Thyroid gland (tissue), 4 donors: ENCODE measurements around the gene PPM1E. TPM values are rescaled to one million over a fixed set of nuclear protein-coding genes. Genes with fewer than 3 reads are reported as not detected.

ENCODE experiments used
- DNase-seq, 2 donors: peaks; one replicate each; pipeline ENCODE4 v3.0.0-alpha.2; 2019
- H3K27ac ChIP-seq, 3 donors: fragments of 200-600 bp; sonication (generic); 1 replicate in 2 of 3; 2 replicates in 1 of 3; pipeline ENCODE4 v1.5.1; 2016 to 2019; ENCODE audit warnings: mild to moderate bottlenecking in 1 of 3, moderate library complexity in 1 of 3
- H3K27me3 ChIP-seq: fragments of 200-600 bp; sonication (generic); one replicate; pipeline ENCODE4 v1.5.1; 2019
- H3K36me3 ChIP-seq, 2 donors: fragments of 200-600 bp; sonication (generic); one replicate each; pipeline ENCODE4 v1.5.1; 2016 to 2019
- H3K4me1 ChIP-seq, 2 donors: fragments of 200-600 bp; sonication (generic); one replicate each; pipeline ENCODE4 v1.5.1; 2017 to 2019
- H3K4me3 ChIP-seq, 3 donors: fragments of 200-600 bp; sonication (generic); replicated peaks in 1 of 3; 1 replicate in 2 of 3; 2 replicates in 1 of 3; pipeline ENCODE4 v1.5.1; 2016; ENCODE audit warnings: mild to moderate bottlenecking in 1 of 3
- H3K9me3 ChIP-seq: fragments of 200-600 bp; sonication (generic); one replicate; pipeline ENCODE4 v1.5.1; 2017
- POLR2A ChIP-seq, 2 donors: fragments of 450-650 bp; IDR thresholded peaks; one replicate each; pipeline ENCODE4 v1.6.1; 2017; ENCODE audit warnings: antibody characterized with exemption in 2 of 2, mild to moderate bottlenecking in 2 of 2, moderate library complexity in 1 of 2
- WGBS, 2 donors: methylation state at CpG; one replicate each; pipeline ENCODE4 v1.1.5; 2017; 5-methylcytosine and 5-hydroxymethylcytosine counted together
- intact Hi-C: fragments of 100-400 bp; cut with DNase I; formaldehyde crosslinking; loops from one replicate; pipeline ENCODE4 v1.15.1; 2023
- total RNA-seq, 4 donors: library from RNA; depleted of rRNA; stranded (reverse); fragments of >200 nt; gene quantifications; one replicate each; pipeline ENCODE4 v1.2.3, GENCODE V29; 2016
- TF ChIP-seq, protein P1 (sequence below), 6 experiments: fragments of 200-600 bp in 3 of 6; fragments of 450-650 bp in 3 of 6; sonication (generic) in 3 of 6; IDR thresholded peaks; one replicate each; pipeline ENCODE4 v1.5.1; 2016 to 2019; ENCODE audit warnings: antibody characterized with exemption in 6 of 6, mild to moderate bottlenecking in 2 of 6, inconsistent platforms in 1 of 6, moderate library complexity in 1 of 6

The PPM1E gene
- total RNA-seq, 4 donors from 2014 or later, result 0.11 to 0.13 (median 0.13) TPM; not detected in 1

DNA sequence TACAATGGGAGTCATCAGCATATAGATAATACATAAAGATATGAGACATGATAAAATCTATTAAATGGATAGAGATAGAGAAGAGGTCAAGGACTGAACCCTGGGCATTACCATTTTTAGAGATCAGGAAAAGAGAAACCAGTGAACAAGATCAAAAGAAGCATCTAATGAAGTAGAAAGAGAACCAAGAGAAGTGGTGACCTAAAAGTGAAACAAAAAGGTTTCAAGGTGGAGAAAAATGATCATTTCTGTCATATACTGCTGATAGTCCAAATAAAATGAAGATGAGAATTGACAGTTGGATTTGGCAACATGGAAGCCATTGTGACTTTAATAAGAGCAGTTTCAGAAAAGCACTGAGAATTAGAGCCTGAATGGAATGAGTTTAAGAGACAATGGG lies 165.1 kb downstream of the PPM1E start:
- no peak overlapping the region for H3K4me3 ChIP-seq
- no peaks in the 10 kb centered on the region for H3K4me1 ChIP-seq
- DNase-seq, result no peak
- TF ChIP-seq, protein P1, sequence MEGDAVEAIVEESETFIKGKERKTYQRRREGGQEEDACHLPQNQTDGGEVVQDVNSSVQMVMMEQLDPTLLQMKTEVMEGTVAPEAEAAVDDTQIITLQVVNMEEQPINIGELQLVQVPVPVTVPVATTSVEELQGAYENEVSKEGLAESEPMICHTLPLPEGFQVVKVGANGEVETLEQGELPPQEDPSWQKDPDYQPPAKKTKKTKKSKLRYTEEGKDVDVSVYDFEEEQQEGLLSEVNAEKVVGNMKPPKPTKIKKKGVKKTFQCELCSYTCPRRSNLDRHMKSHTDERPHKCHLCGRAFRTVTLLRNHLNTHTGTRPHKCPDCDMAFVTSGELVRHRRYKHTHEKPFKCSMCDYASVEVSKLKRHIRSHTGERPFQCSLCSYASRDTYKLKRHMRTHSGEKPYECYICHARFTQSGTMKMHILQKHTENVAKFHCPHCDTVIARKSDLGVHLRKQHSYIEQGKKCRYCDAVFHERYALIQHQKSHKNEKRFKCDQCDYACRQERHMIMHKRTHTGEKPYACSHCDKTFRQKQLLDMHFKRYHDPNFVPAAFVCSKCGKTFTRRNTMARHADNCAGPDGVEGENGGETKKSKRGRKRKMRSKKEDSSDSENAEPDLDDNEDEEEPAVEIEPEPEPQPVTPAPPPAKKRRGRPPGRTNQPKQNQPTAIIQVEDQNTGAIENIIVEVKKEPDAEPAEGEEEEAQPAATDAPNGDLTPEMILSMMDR (IDR thresholded peaks at IDR 0.05), result no peak
- TF ChIP-seq POLR2A (IDR thresholded peaks at IDR 0.05), result no peak
- intact Hi-C loops, result no loop called here
- no peaks in the 10 kb centered on the region for H3K36me3 ChIP-seq
- H3K27ac ChIP-seq, result no peak overlapping the region
- no peaks in the 10 kb centered on the region for H3K27me3 ChIP-seq
- H3K9me3 ChIP-seq, result no peaks in the 10 kb centered on the region

DNA sequence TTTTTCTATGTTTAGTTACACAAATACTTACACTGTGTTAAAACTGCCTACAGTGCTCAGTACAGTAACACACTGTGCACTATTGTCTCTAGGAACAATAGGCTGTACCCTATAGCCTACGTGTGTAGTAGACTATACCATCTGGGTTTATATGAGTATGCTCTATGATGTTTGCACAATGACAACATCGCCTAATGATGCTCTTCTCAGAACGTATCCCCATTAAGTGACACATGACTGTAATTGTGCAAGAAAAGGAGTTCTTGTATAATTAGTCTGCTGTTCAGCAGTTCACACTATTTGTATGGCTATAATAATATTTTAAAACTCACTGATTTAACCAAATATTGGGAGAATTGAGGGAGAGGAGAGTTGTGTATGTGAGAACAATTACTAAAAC lies 177.3 kb downstream of the PPM1E start:
- H3K36me3 ChIP-seq, result no peaks in the 10 kb centered on the region
- no peak for DNase-seq
- TF ChIP-seq, protein P1 (IDR thresholded peaks at IDR 0.05), result no peak
- no peak for TF ChIP-seq POLR2A (IDR thresholded peaks at IDR 0.05)
- intact Hi-C loops, result no loop called here
- no peak overlapping the region for H3K4me3 ChIP-seq
- 88 to 92% methylated on average over 3 of the region's 3 CpGs for WGBS, 2 donors
- H3K4me1 ChIP-seq, result no peaks in the 10 kb centered on the region
- no peak overlapping the region for H3K27ac ChIP-seq
- no peaks in the 10 kb centered on the region for H3K27me3 ChIP-seq
- H3K9me3 ChIP-seq, result no peaks in the 10 kb centered on the region

DNA sequence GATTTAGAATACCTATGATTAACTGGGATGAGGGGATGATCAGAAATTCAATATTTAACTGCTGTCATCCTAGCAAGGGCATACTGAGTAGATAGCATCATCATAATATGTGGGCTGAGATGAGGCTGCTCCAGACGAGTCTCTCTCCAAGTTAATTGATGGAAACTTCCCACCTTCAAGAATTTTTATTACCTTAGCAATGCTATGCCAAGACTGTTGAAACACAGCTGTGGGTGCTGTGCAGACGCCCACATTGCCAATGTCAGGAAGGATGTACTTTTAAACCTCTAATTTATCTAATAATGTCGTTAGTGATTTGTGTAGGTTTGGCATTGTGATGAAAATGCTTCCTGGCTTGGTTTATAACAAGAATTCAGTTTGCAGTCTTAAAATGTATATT lies 180.6 kb downstream of the PPM1E start:
- Histone ChIP-seq H3K36me3 (no peaks in the 10 kb centered on the region), H3K27ac (no peak overlapping the region), H3K9me3 (no peaks in the 10 kb centered on the region), H3K4me1 (no peaks in the 10 kb centered on the region), H3K27me3 (no peaks in the 10 kb centered on the region), H3K4me3 (no peak overlapping the region)
- DNase-seq, result no peak
- intact Hi-C loops, result no loop called here
- WGBS, 2 donors, result 64 to 76% methylated on average over 3 of the region's 3 CpGs
- TF ChIP-seq, protein P1 (IDR thresholded peaks at IDR 0.05), result no peak
- TF ChIP-seq POLR2A (IDR thresholded peaks at IDR 0.05), result no peak

DNA sequence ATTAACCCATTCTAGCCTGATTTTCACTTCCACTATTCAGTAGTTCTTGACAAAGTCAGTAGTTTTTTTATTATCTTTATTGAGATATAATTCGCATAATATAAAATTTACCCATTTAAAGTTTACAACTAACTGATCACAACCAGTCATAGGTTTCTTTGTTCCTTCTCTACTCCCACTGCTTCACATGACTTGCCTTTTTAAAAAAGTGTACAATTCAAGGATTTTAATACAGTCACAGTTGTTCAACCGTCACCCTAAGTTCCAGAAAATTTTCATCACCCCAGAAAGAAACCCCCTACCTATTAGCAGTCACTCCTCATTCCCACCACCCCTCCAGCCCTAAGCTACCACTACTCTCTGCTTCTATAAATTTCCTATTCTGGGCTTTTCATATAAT lies 188.5 kb downstream of the PPM1E start:
- intact Hi-C loops, result no loop called here
- H3K27me3 ChIP-seq, result no peaks in the 10 kb centered on the region
- 90% methylated on average over 2 of the region's 2 CpGs for WGBS, 2 donors
- no peaks in the 10 kb centered on the region for H3K9me3 ChIP-seq
- H3K27ac ChIP-seq, result no peak overlapping the region
- no peaks in the 10 kb centered on the region for H3K36me3 ChIP-seq
- TF ChIP-seq, protein P1 (IDR thresholded peaks at IDR 0.05), result no peak
- TF ChIP-seq POLR2A (IDR thresholded peaks at IDR 0.05), result no peak
- no peak overlapping the region for H3K4me3 ChIP-seq
- no peak for DNase-seq
- H3K4me1 ChIP-seq, result no peaks in the 10 kb centered on the region

DNA sequence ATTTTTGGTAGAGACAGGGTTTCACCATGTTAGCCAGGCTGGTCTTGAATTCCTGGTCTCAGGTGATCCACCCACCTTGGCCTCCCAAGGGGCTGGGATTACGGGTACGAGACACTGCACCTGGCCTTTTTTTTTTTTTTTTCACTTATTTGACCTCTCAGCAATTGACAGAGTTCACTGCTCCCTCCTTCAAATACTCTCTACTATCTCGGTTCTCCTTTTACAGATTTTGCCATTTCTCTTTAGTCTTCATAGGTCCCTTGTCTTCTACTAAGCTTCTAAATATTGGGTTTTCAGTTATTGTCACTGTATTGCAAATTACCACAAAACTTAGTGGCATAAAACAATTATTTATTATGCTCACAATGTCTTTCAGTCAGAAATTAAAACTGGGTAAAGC lies 191.8 kb downstream of the PPM1E start:
- intact Hi-C loops, result no loop called here
- WGBS, 2 donors, result 86 to 91% methylated on average over 3 of the region's 3 CpGs

More for the DNA sequence above, 191.8 kb downstream of the PPM1E start:
- TF ChIP-seq, protein P1 (IDR thresholded peaks at IDR 0.05), result no peak
- TF ChIP-seq POLR2A (IDR thresholded peaks at IDR 0.05), result no peak
- H3K27me3 ChIP-seq, result no peaks in the 10 kb centered on the region
- H3K27ac ChIP-seq, result no peak overlapping the region
- H3K9me3 ChIP-seq, result no peaks in the 10 kb centered on the region
- no peak overlapping the region for H3K4me3 ChIP-seq
- no peaks in the 10 kb centered on the region for H3K36me3 ChIP-seq
- H3K4me1 ChIP-seq, result no peaks in the 10 kb centered on the region
- DNase-seq, result no peak
